Endothelial cell of umbilical vein (primary cell): ENCODE measurements around the gene EML2. TPM values are rescaled to one million over a fixed set of nuclear protein-coding genes. Genes with fewer than 3 reads are reported as not detected.

Source experiments
- BruUV-seq: library from RNA; stranded (reverse); fragments of 400-500 nt; replicated peaks from 2 replicates; lab custom pipeline; 2021; lab: Mats Ljungman, UMichigan
- CTCF ChIA-PET: fragments of 300-600, 350-600 bp; sonication (Branson Sonifier 250); formaldehyde crosslinking; loops from one replicate; lab custom pipeline; 2021; ENCODE audit warnings: antibody characterized with exemption, inconsistent platforms; lab: Charles Lee
- POLR2A ChIA-PET: fragments of 300-600, 350-600 bp; sonication (Branson Sonifier 250); formaldehyde crosslinking; loops from one replicate; lab custom pipeline; 2021; ENCODE audit warnings: antibody characterized with exemption, inconsistent platforms; lab: Charles Lee
- DNase-seq: peaks from one replicate; pipeline ENCODE4 v3.0.0-alpha.2; 2011; ENCODE audit warnings: low read depth, low spot score
- FAIRE-seq: peaks from 2 replicates; lab custom pipeline; 2011; peaks lifted over from hg19 to GRCh38; lab: Jason Lieb, UNC
- H2AFZ ChIP-seq: 2 replicates; pipeline ENCODE4 v1.6.0; 2012; ENCODE audit warnings: low read depth, low read length, control low read depth, inconsistent platforms
- H3K27ac ChIP-seq: 2 replicates; pipeline ENCODE4 v1.5.1; 2011; ENCODE audit warnings: low read depth, mild to moderate bottlenecking, control low read depth, low read length, moderate library complexity; ENCODE audit not compliant: insufficient read depth
- H3K27me3 ChIP-seq, 2 experiments: 2 replicates each; pipeline versions ENCODE4 v1.6.0 to v1.6.1; 2011; ENCODE audit warnings: low read length in 2 of 2, mixed read lengths in 1 of 2; ENCODE audit not compliant: control insufficient read depth in 2 of 2, insufficient read depth in 2 of 2
- H3K36me3 ChIP-seq, 2 experiments: 2 replicates in 1 of 2; 3 replicates in 1 of 2; pipeline ENCODE4 v1.5.1; 2011; ENCODE audit warnings: low read length in 2 of 2, mild to moderate bottlenecking in 1 of 2, moderate library complexity in 1 of 2; ENCODE audit not compliant: control insufficient read depth in 2 of 2, insufficient read depth in 2 of 2; ENCODE audit errors: extremely low read depth in 1 of 2
- H3K4me1 ChIP-seq: 3 replicates; pipeline ENCODE4 v1.5.1; 2011; ENCODE audit warnings: mild to moderate bottlenecking, low read length; ENCODE audit not compliant: control insufficient read depth, insufficient read depth; ENCODE audit errors: extremely low read depth
- H3K4me2 ChIP-seq: 2 replicates; pipeline ENCODE4 v1.6.1; 2011; ENCODE audit warnings: low read length, control low read depth, mixed read lengths; ENCODE audit not compliant: insufficient read depth
- H3K4me3 ChIP-seq, 3 experiments: fragments of 200-600 bp in 1 of 3; sonication (generic), shearing (Covaris generic) in 1 of 3; replicated peaks in 1 of 3; 2 replicates each; pipeline ENCODE4 v1.5.1; 2011 to 2016; ENCODE audit warnings: control low read depth in 3 of 3, low read length in 3 of 3, mild to moderate bottlenecking in 2 of 3, inconsistent platforms in 1 of 3, low read depth in 1 of 3, moderate library complexity in 1 of 3; ENCODE audit not compliant: insufficient read depth in 1 of 3
- H3K79me2 ChIP-seq: 2 replicates; pipeline ENCODE4 v1.6.0; 2012; ENCODE audit warnings: low read length, inconsistent platforms; ENCODE audit not compliant: control insufficient read depth, insufficient read depth
- H3K9ac ChIP-seq: replicated peaks from 2 replicates; pipeline ENCODE3; 2011; ENCODE audit warnings: low read length, control low read depth; ENCODE audit not compliant: insufficient read depth; ENCODE audit errors: extremely low read depth
- H3K9me1 ChIP-seq: replicated peaks from 3 replicates; pipeline ENCODE4 v1.6.0; 2011; ENCODE audit warnings: mild to moderate bottlenecking, low read length; ENCODE audit not compliant: control insufficient read depth, insufficient read depth; ENCODE audit errors: extremely low read depth
- H3K9me3 ChIP-seq: replicated peaks from 2 replicates; pipeline ENCODE4 v1.5.1; 2012; ENCODE audit warnings: low read length, inconsistent platforms; ENCODE audit not compliant: control insufficient read depth, insufficient read depth
- H4K20me1 ChIP-seq: replicated peaks from 2 replicates; pipeline ENCODE3; 2011; ENCODE audit warnings: mild to moderate bottlenecking, low read length; ENCODE audit not compliant: control insufficient read depth, insufficient read depth; ENCODE audit errors: extremely low read depth
- CTCF ChIP-seq, 2 donors: IDR thresholded peaks; 1 replicate in 1 of 2; 2 replicates in 1 of 2; pipeline ENCODE4 v1.5.1; 2011; ENCODE audit warnings: low read length in 2 of 2, mild to moderate bottlenecking in 2 of 2, moderate library complexity in 2 of 2, control low read depth in 1 of 2, inconsistent platforms in 1 of 2, low read depth in 1 of 2; ENCODE audit not compliant: insufficient read depth in 1 of 2; ENCODE audit errors: extremely low read depth in 1 of 2
- EZH2 ChIP-seq: IDR thresholded peaks from 2 replicates; pipeline ENCODE4 v1.6.1; 2012; ENCODE audit warnings: borderline replicate concordance, low read depth, mild to moderate bottlenecking, moderate library complexity, low read length, inconsistent platforms; ENCODE audit not compliant: severe bottlenecking
- FOS ChIP-seq: IDR thresholded peaks from 2 replicates; pipeline ENCODE4 v1.6.1; 2011; ENCODE audit warnings: mild to moderate bottlenecking, low read length, moderate library complexity, borderline replicate concordance; ENCODE audit not compliant: insufficient read depth
- MAX ChIP-seq: IDR thresholded peaks from 2 replicates; pipeline ENCODE4 v1.6.1; 2011; ENCODE audit not compliant: insufficient read depth, insufficient read length
- POLR2A ChIP-seq: IDR thresholded peaks from 2 replicates; pipeline ENCODE4 v1.6.1; 2012; ENCODE audit warnings: low read depth, mild to moderate bottlenecking, control low read depth, low read length
- POLR2AphosphoS5 ChIP-seq: IDR thresholded peaks from 2 replicates; pipeline ENCODE4 v1.6.1; 2012; ENCODE audit warnings: low read depth, mild to moderate bottlenecking, control low read depth, low read length, moderate library complexity; ENCODE audit not compliant: insufficient read depth
- dilution Hi-C: fragments of 300-500 bp; cut with MboI; formaldehyde crosslinking; loops from one replicate; pipeline ENCODE4 v1.15.0; 2019; ENCODE audit warnings: low sequenced_read_pairs; ENCODE audit not compliant: extremely low pct_ligation_motif_present
- intact Hi-C: fragments of 100-400 bp; cut with micrococcal nuclease; formaldehyde crosslinking; loops from one replicate; pipeline ENCODE4 v1.10.0; 2022
- polyA plus RNA-seq, 4 experiments: library from polyadenylated mRNA; depleted of rRNA in 3 of 4; stranded (reverse) in 3 of 4; unstranded in 1 of 4; fragments of >200 nt; gene quantifications; 2 replicates each; pipeline versions ENCODE4 v1.2.1 to v1.2.3, GENCODE V29; 2011 to 2012; ENCODE audit warnings: missing spikeins in 1 of 4
- total RNA-seq: library from RNA; stranded (reverse); gene quantifications from 2 replicates; pipeline ENCODE4 v1.2.3, GENCODE V29; 2021

EML2 gene
- total and polyA plus RNA-seq, 2 donors (not counting 3 experiments of a cell fraction or from before 2014, with no cell fraction given): 23.3 to 28.9 TPM

GRCh38 chr19:45681391-45682015, 42.3 kb upstream of the EML2 start:
- H3K27ac ChIP-seq: no peak overlapping the region
- BruUV-seq: no TSS peak
- H3K36me3 ChIP-seq: peaks cover 0 to 11% of the 10 kb centered on the region in 2 experiments
- no peaks in the 10 kb centered on the region for H4K20me1 ChIP-seq
- dilution Hi-C loops: no loop called here
- TF ChIP-seq FOS (no peak), MAX (no peak), POLR2AphosphoS5 (peak; percentile 62), EZH2 (no peak), POLR2A (no peak), CTCF (IDR thresholded peaks at IDR 0.05; ENCODE audit: extremely low read depth in 1 of 2, insufficient read depth in 1 of 2, low read depth in 1 of 2, low read length in 2 of 2) (peak; percentile 94 to 98)
- no peaks in the 10 kb centered on the region for H3K79me2 ChIP-seq
- H2AFZ ChIP-seq: peak overlapping the region; percentile 96
- peak overlapping the region; percentile 76 for H3K4me2 ChIP-seq
- H3K9me1 ChIP-seq: no peaks in the 10 kb centered on the region
- no peak overlapping the region for H3K9ac ChIP-seq
- no peaks in the 10 kb centered on the region for H3K9me3 ChIP-seq
- ChIA-PET POLR2A (no interaction called here), CTCF (interaction anchor here (1.1 to 5.3 kb wide), 6 partner anchors 11 to 242 kb away, joined by 4 to 55 read pairs (median 6); partner anchors contain the start of genes QPCTL and SNRPD2)
- intact Hi-C loops: loop anchor here (1.0 kb wide), 1 partner anchor 11 kb away; the partner anchor contains the start of gene QPCTL
- FAIRE-seq (peak; percentile 90), DNase-seq (peak; percentile 92)
- H3K27me3 ChIP-seq: no peaks in the 10 kb centered on the region
- peak overlapping the region; percentile 23 to 55 (median 36) for H3K4me3 ChIP-seq
- peaks cover 11% of the 10 kb centered on the region for H3K4me1 ChIP-seq
